Tibial artery (tissue), 4 donors: ENCODE data around the gene SPC24.

ENCODE experiments used
- DNase-seq, 2 donors: peaks; one replicate each; pipeline ENCODE4 v3.0.0-alpha.2; 2019
- H3K27ac ChIP-seq, 2 donors: fragments of 200-600 bp; sonication (generic) in 1 of 2; 1 replicate in 1 of 2; 2 replicates in 1 of 2; pipeline ENCODE4 v1.5.1; 2018 to 2019; ENCODE audit warnings: mild to moderate bottlenecking in 1 of 2
- H3K27me3 ChIP-seq, 2 donors: fragments of 200-600 bp; sonication (generic) in 1 of 2; one replicate each; pipeline versions ENCODE4 v1.5.1 to v1.6.0; 2016 to 2019
- H3K36me3 ChIP-seq, 3 donors: fragments of 200-600 bp; sonication (generic) in 2 of 3; one replicate each; pipeline ENCODE4 v1.5.1; 2016 to 2019; ENCODE audit warnings: mild to moderate bottlenecking in 2 of 3
- H3K4me1 ChIP-seq, 4 donors: fragments of 200-600 bp; sonication (generic) in 2 of 4; 1 replicate in 3 of 4; 2 replicates in 1 of 4; pipeline ENCODE4 v1.5.1; 2016 to 2019
- H3K4me3 ChIP-seq, 2 donors: fragments of 200-600 bp; sonication (generic) in 1 of 2; 1 replicate in 1 of 2; 2 replicates in 1 of 2; pipeline ENCODE4 v1.5.1; 2018 to 2019; ENCODE audit warnings: mild to moderate bottlenecking in 2 of 2
- H3K9me3 ChIP-seq, 3 donors: fragments of 200-600 bp; sonication (generic) in 1 of 3; one replicate each; pipeline ENCODE4 v1.5.1; 2016 to 2019
- intact Hi-C: fragments of 100-400 bp; cut with DNase I; formaldehyde crosslinking; loops from one replicate; pipeline ENCODE4 v1.15.0; 2023; ENCODE audit warnings: low total_unique reads
- TF ChIP-seq, protein P1 (sequence below), 2 experiments: fragments of 200-600 bp in 1 of 2; fragments of 450-650 bp in 1 of 2; IDR thresholded peaks; one replicate each; pipeline ENCODE4 v1.5.1; 2017 to 2019; ENCODE audit warnings: antibody characterized with exemption in 2 of 2, mild to moderate bottlenecking in 1 of 2, moderate library complexity in 1 of 2

The SPC24 gene

DNA sequence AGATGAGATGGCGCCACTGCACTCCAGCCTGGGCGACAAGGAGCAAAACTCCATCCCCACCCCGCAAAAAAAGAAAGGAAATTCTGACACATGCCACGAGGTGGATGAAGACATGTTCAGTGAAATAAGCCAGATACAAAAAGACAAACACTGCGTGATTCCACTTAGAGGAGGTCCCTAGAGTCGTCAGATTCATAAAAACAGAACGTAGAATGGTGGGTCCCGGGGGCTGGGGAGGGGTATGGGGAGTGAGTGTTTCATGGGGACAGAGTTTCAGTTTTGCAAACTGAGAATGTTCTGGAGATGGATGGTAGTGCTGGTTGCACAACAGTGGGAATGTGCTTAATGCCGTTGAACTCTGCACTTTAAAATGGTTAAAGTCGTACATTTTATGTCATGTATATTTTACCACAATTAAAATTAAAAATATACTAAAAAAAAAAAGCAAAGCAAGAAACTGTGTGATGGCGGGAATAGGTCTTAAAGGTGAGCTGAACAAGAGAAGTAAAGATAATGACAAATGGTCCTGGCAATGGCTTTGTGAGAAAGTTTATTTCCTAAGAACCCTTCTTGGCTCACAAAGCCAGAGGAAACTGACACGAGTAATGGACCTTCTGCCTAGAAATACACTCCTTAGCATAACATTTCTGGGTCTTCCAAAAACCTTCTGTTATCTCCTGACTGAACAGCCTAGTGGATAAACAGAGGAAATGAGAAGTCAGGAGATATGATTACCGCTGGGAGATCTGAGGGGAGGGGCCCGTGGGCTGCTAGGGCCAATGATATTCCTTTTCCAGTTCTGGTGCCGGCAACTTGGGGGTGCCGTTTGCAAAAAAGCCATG, 4.2 kb upstream of the SPC24 start:
- peaks cover 0 to 7% (median 0%) of the 10 kb centered on the region in 3 donors for H3K36me3 ChIP-seq
- no peak overlapping the region for H3K4me3 ChIP-seq
- H3K9me3 ChIP-seq: peaks cover 0 to 6% (median 0%) of the 10 kb centered on the region in 3 donors
- DNase-seq: peak in 1 of 2 donors; percentile 78
- intact Hi-C loops: no loop called here
- peaks cover 4 to 74% (median 53%) of the 10 kb centered on the region in 4 donors for H3K4me1 ChIP-seq
- H3K27ac ChIP-seq: peak overlapping the region; percentile 55 to 65
- TF ChIP-seq, protein P1, sequence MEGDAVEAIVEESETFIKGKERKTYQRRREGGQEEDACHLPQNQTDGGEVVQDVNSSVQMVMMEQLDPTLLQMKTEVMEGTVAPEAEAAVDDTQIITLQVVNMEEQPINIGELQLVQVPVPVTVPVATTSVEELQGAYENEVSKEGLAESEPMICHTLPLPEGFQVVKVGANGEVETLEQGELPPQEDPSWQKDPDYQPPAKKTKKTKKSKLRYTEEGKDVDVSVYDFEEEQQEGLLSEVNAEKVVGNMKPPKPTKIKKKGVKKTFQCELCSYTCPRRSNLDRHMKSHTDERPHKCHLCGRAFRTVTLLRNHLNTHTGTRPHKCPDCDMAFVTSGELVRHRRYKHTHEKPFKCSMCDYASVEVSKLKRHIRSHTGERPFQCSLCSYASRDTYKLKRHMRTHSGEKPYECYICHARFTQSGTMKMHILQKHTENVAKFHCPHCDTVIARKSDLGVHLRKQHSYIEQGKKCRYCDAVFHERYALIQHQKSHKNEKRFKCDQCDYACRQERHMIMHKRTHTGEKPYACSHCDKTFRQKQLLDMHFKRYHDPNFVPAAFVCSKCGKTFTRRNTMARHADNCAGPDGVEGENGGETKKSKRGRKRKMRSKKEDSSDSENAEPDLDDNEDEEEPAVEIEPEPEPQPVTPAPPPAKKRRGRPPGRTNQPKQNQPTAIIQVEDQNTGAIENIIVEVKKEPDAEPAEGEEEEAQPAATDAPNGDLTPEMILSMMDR (IDR thresholded peaks at IDR 0.05): no peak
- H3K27me3 ChIP-seq: no peaks in the 10 kb centered on the region

DNA sequence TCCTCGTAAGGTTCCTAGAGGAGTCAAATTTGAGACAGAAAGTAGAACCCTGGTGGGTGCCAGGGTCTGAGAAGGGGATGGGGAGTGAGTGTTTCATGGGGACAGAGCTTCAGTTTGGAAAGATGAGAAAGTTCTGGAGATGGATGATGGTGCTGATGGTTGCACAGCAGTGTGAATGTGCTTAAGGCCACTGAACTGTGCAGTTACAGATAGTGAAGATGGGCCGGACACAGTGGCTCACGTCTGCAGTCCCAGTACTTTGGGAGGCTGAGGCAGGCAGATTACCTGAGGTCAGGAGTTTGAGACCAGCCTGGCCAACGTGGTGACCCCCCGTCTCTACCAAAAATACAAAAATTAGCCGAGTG, 917 bp downstream of the SPC24 start:
- no peaks in the 10 kb centered on the region for H3K9me3 ChIP-seq
- no peaks in the 10 kb centered on the region for H3K36me3 ChIP-seq
- H3K27ac ChIP-seq: peak overlapping the region in 1 of 2 donors; percentile 10
- DNase-seq: no peak
- no peaks in the 10 kb centered on the region for H3K27me3 ChIP-seq
- TF ChIP-seq, protein P1 (IDR thresholded peaks at IDR 0.05): no peak
- H3K4me3 ChIP-seq: no peak overlapping the region
- peaks cover 0 to 75% (median 56%) of the 10 kb centered on the region in 4 donors for H3K4me1 ChIP-seq
- intact Hi-C loops: no loop called here

DNA sequence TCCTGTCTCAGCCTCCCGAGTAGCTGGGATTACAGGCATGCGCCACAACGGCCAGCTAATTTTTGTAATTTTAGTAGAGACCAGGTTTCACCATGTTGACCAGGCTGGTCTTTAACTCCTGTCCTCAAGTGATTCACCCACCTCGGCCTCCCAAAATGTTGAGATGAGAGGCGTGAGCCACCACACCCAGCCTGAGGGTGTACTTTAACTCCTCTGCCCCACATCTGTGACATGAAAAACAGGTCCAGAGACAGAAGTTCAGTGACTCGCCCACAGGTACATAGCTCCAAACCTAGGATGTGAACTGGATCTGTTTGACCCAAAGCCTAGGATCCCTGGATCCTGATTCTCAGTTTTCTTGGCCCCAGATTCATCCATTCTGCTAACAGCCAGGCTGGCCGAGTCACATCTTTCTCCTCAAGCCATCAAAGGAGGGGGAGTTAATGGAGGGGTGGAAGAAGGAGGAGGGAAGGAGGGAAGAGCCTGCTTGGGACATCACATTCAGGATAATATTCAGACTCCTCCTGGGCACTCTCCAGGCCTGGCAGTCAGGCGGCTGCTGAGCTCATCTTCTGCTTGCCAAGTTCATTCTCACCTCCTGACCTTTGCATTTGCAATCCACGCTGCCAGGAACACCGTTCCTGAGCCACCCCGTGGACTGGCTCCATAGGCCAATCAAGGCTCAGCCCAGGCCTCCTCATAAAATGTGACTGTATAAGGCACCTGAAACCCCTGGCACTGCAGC, 3.1 kb downstream of the SPC24 start:
- H3K4me1 ChIP-seq: peaks cover 0 to 65% (median 41%) of the 10 kb centered on the region in 4 donors
- H3K4me3 ChIP-seq: no peak overlapping the region
- DNase-seq: peak; percentile 87 to 94
- no peaks in the 10 kb centered on the region for H3K36me3 ChIP-seq
- intact Hi-C loops: no loop called here
- H3K27me3 ChIP-seq: no peaks in the 10 kb centered on the region
- peak overlapping the region; percentile 68 to 80 for H3K27ac ChIP-seq
- TF ChIP-seq, protein P1 (IDR thresholded peaks at IDR 0.05): no peak
- no peaks in the 10 kb centered on the region for H3K9me3 ChIP-seq

DNA sequence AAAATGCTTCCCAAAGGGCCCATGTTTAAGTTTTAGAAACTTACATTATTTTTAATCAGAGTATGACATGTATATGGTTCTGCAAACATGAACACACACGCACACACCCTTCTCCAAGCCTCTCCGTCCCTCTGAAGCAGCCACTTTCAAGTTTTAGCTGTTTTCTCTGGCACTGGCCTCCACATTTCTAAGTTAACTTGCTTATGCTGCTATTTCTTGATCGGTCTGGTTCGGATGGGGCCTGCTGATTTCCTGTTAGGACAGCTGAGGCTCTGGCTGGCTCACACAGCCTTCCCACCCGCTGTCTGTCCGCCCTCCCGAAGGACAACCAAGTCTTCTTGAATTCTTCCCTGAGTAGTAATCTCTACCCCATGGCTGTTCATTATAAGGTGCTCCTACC, 4.4 kb downstream of the SPC24 start:
- Histone ChIP-seq H3K27ac (peak overlapping the region; percentile 68 to 80), H3K4me1 (peaks cover 0 to 54% (median 31%) of the 10 kb centered on the region in 4 donors), H3K4me3 (no peak overlapping the region), H3K27me3 (no peaks in the 10 kb centered on the region), H3K36me3 (no peaks in the 10 kb centered on the region), H3K9me3 (no peaks in the 10 kb centered on the region)
- TF ChIP-seq, protein P1 (IDR thresholded peaks at IDR 0.05): no peak
- intact Hi-C loops: no loop called here
- DNase-seq: peak; percentile 68 to 83

DNA sequence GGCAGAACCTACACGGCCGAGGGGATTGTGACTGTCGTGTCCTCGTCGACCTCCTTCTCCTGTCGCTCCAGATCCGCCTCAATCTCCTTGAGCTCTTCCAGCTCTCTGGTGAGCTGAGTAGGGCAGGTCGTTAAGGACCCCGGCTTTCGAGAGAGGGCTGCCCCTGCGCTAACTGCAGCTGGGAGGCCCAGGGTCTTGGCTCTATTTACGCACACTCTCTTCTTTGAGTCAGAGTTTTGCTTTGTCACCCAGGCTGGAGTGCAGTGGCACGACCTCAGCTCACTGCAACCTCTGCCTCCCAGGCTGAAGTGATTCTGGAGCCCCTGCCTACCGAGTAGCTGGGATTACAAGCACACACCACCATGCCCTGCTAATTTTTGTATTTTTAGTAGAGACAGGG, 7.6 kb downstream of the SPC24 start:
- Histone ChIP-seq H3K4me3 (no peak overlapping the region), H3K27ac (peak overlapping the region; percentile 23 to 66), H3K36me3 (no peaks in the 10 kb centered on the region), H3K4me1 (peaks cover 0 to 50% (median 32%) of the 10 kb centered on the region in 4 donors), H3K27me3 (no peaks in the 10 kb centered on the region), H3K9me3 (no peaks in the 10 kb centered on the region)
- DNase-seq: no peak
- TF ChIP-seq, protein P1 (IDR thresholded peaks at IDR 0.05): no peak
- intact Hi-C loops: no loop called here
